WTC11 (cell line): Measurements from ENCODE around the gene TM9SF4. TPM values are rescaled to one million over a fixed set of nuclear protein-coding genes. Genes with fewer than 3 reads are reported as not detected.

Source experiments
- ATAC-seq: fragments of 200-7000 bp; cut with Tn5 transposase; 2 replicates; pipeline ENCODE4 v1.10.0; 2021; ENCODE audit warnings: mild to moderate bottlenecking, moderate library complexity
- CTCF ChIA-PET: fragments of 300-600 bp; sonication (Branson Sonifier 250); formaldehyde crosslinking; loops from one replicate; lab custom pipeline; 2021; ENCODE audit warnings: antibody characterized with exemption; lab: Charles Lee
- POLR2A ChIA-PET: fragments of 350-600 bp; sonication (Branson Sonifier 250); formaldehyde crosslinking; loops from one replicate; lab custom pipeline; 2021; ENCODE audit warnings: antibody characterized with exemption; lab: Charles Lee
- DNase-seq: peaks from one replicate; pipeline ENCODE4 v3.0.0; 2021; ENCODE audit warnings: low spot score
- H3K27ac Mint-ChIP-seq: 2 replicates; pipeline ENCODE4 v1.8.0; 2021; ENCODE audit warnings: mixed read lengths
- H3K27me3 Mint-ChIP-seq: 2 replicates; pipeline ENCODE4 v1.8.0; 2021; ENCODE audit warnings: low read depth, mild to moderate bottlenecking, moderate library complexity, mixed read lengths
- H3K36me3 Mint-ChIP-seq: 2 replicates; pipeline ENCODE4 v1.8.0; 2021; ENCODE audit warnings: mixed read lengths
- H3K4me1 Mint-ChIP-seq: 2 replicates; pipeline ENCODE4 v1.8.0; 2022; ENCODE audit warnings: mixed read lengths
- H3K4me3 Mint-ChIP-seq: 2 replicates; pipeline ENCODE4 v1.8.0; 2021; ENCODE audit warnings: mild to moderate bottlenecking, moderate library complexity, mixed read lengths
- H3K9me3 Mint-ChIP-seq: 2 replicates; pipeline ENCODE4 v1.8.0; 2021; ENCODE audit warnings: mixed read lengths
- ATF1 ChIP-seq: sonication (generic); formaldehyde crosslinking; IDR thresholded peaks from 2 replicates; pipeline ENCODE4 v1.8.1; 2023; ENCODE audit warnings: mild to moderate bottlenecking, moderate library complexity, missing genetic modification reagents
- ATF2 ChIP-seq: sonication (generic); formaldehyde crosslinking; IDR thresholded peaks from 2 replicates; pipeline ENCODE4 v1.8.1; 2022; ENCODE audit warnings: low read depth, missing genetic modification reagents, borderline replicate concordance
- ATF6 ChIP-seq: sonication (generic); formaldehyde crosslinking; IDR thresholded peaks from 2 replicates; pipeline ENCODE4 v1.8.1; 2023; ENCODE audit warnings: mild to moderate bottlenecking, missing genetic modification reagents
- CDX4 ChIP-seq: fragments of 250-450 bp; sonication (Bioruptor Pico); IDR thresholded peaks from 2 replicates; pipeline ENCODE4 v1.9.0; 2021; ENCODE audit warnings: moderate library complexity, mild to moderate bottlenecking, inconsistent platforms, borderline replicate concordance
- CREB1 ChIP-seq: sonication (generic); formaldehyde crosslinking; IDR thresholded peaks from 2 replicates; pipeline ENCODE4 v1.8.0; 2023; ENCODE audit warnings: mild to moderate bottlenecking, missing genetic modification reagents
- CREM ChIP-seq: sonication (generic); formaldehyde crosslinking; IDR thresholded peaks from 2 replicates; pipeline ENCODE4 v1.8.1; 2022; ENCODE audit warnings: mild to moderate bottlenecking, missing genetic modification reagents, moderate library complexity
- E2F5 ChIP-seq: sonication (generic); formaldehyde crosslinking; IDR thresholded peaks from 2 replicates; pipeline ENCODE4 v1.8.1; 2022; ENCODE audit warnings: mild to moderate bottlenecking, moderate library complexity, missing genetic modification reagents
- ETV6 ChIP-seq: sonication (generic); formaldehyde crosslinking; IDR thresholded peaks from 2 replicates; pipeline ENCODE4 v1.8.1; 2022; ENCODE audit warnings: mild to moderate bottlenecking, missing genetic modification reagents
- FOXP1 ChIP-seq: sonication (generic); formaldehyde crosslinking; IDR thresholded peaks from 2 replicates; pipeline ENCODE4 v1.8.0; 2022; ENCODE audit warnings: missing genetic modification reagents, mild to moderate bottlenecking, moderate library complexity, borderline replicate concordance
- GTF2I ChIP-seq: fragments of 250-450 bp; sonication (Bioruptor Pico); conservative IDR thresholded peaks from 2 replicates; pipeline ENCODE4 v1.4.0; 2021; ENCODE audit warnings: mild to moderate bottlenecking
- IRF2 ChIP-seq: sonication (generic); formaldehyde crosslinking; IDR thresholded peaks from 2 replicates; pipeline ENCODE4 v1.8.0; 2022; ENCODE audit warnings: low read depth, missing genetic modification reagents, borderline replicate concordance
- KAT7 ChIP-seq: sonication (generic); formaldehyde crosslinking; IDR thresholded peaks from 2 replicates; pipeline ENCODE4 v1.8.1; 2023; ENCODE audit warnings: missing genetic modification reagents, mild to moderate bottlenecking, borderline replicate concordance
- MLX ChIP-seq: sonication (generic); formaldehyde crosslinking; IDR thresholded peaks from 2 replicates; pipeline ENCODE4 v1.8.1; 2023; ENCODE audit warnings: mild to moderate bottlenecking, missing genetic modification reagents, moderate library complexity
- NR3C1 ChIP-seq: sonication (generic); formaldehyde crosslinking; conservative IDR thresholded peaks from 2 replicates; pipeline ENCODE4 v1.8.1; 2023; ENCODE audit warnings: low read depth, mild to moderate bottlenecking, missing genetic modification reagents
- PREB ChIP-seq: sonication (generic); formaldehyde crosslinking; IDR thresholded peaks from 2 replicates; pipeline ENCODE4 v1.8.1; 2022; ENCODE audit warnings: mild to moderate bottlenecking, missing genetic modification reagents, moderate library complexity, borderline replicate concordance
- TEAD1 ChIP-seq: sonication (generic); formaldehyde crosslinking; IDR thresholded peaks from 2 replicates; pipeline ENCODE4 v1.8.0; 2022; ENCODE audit warnings: mild to moderate bottlenecking, missing genetic modification reagents
- USF2 ChIP-seq: sonication (generic); formaldehyde crosslinking; IDR thresholded peaks from 2 replicates; pipeline ENCODE4 v1.8.1; 2023; ENCODE audit warnings: mild to moderate bottlenecking, missing genetic modification reagents, moderate library complexity
- ZBTB21 ChIP-seq: sonication (generic); formaldehyde crosslinking; IDR thresholded peaks from 2 replicates; pipeline ENCODE4 v1.8.1; 2023; ENCODE audit warnings: mild to moderate bottlenecking, missing genetic modification reagents, borderline replicate concordance
- ZNF232 ChIP-seq: sonication (generic); formaldehyde crosslinking; IDR thresholded peaks from 2 replicates; pipeline ENCODE4 v1.8.0; 2022; ENCODE audit warnings: mild to moderate bottlenecking, missing genetic modification reagents
- ZNF317 ChIP-seq: sonication (generic); formaldehyde crosslinking; IDR thresholded peaks from 2 replicates; pipeline ENCODE4 v1.8.1; 2023; ENCODE audit warnings: low read depth, mild to moderate bottlenecking, moderate library complexity, missing genetic modification reagents, borderline replicate concordance
- ZNF416 ChIP-seq: fragments of 250-450 bp; sonication (Bioruptor Pico); IDR thresholded peaks from 2 replicates; pipeline ENCODE4 v1.9.0; 2021; ENCODE audit warnings: mild to moderate bottlenecking, inconsistent platforms
- ZNF423 ChIP-seq: fragments of 250-450 bp; sonication (Bioruptor Pico); IDR thresholded peaks from 2 replicates; pipeline ENCODE4 v2.1.2; 2022; ENCODE audit warnings: mild to moderate bottlenecking, moderate library complexity
- ZNF671 ChIP-seq: fragments of 250-450 bp; sonication (Bioruptor Pico); IDR thresholded peaks from 2 replicates; pipeline ENCODE4 v1.8.0; 2021; ENCODE audit warnings: mild to moderate bottlenecking
- ZSCAN18 ChIP-seq: fragments of 250-450 bp; sonication (Bioruptor Pico); IDR thresholded peaks from 2 replicates; pipeline ENCODE4 v2.1.2; 2022; ENCODE audit warnings: mild to moderate bottlenecking, moderate library complexity
- total RNA-seq: library from RNA; stranded (reverse); gene quantifications from 3 replicates; pipeline ENCODE4 v1.2.3, GENCODE V29; 2021

The TM9SF4 gene
- total RNA-seq, 1 experiment from 2014 or later, result 44.8 TPM

- no peak for TF ChIP-seq PREB (CRISPR knock-in tag)
- TF ChIP-seq IRF2 (CRISPR knock-in tag), result no peak
- TF ChIP-seq ATF1 (CRISPR knock-in tag), result no peak
- no peak for TF ChIP-seq ATF6 (CRISPR knock-in tag)
- no peak for TF ChIP-seq ZNF423 (CRISPR knock-in tag)
- no peak for TF ChIP-seq TEAD1 (CRISPR knock-in tag)
- no peak for TF ChIP-seq MLX
- TF ChIP-seq NR3C1, result no peak
- no peak for TF ChIP-seq ZNF416 (CRISPR knock-in tag)
These were observed 48.1 kb downstream of the TM9SF4 start (continued) for GRCh38 chr20:32157611-32158010.

GRCh38 chr20:32158351-32158750, 48.8 kb downstream of the TM9SF4 start:
- no peaks in the 10 kb centered on the region for H3K27me3 Mint-ChIP-seq
- H3K27ac Mint-ChIP-seq, result no peak overlapping the region
- ChIA-PET POLR2A (no interaction called here), CTCF (no interaction called here)
- no peaks in the 10 kb centered on the region for H3K9me3 Mint-ChIP-seq
- no peaks in the 10 kb centered on the region for H3K4me1 Mint-ChIP-seq
- peaks cover 52% of the 10 kb centered on the region for H3K36me3 Mint-ChIP-seq
- H3K4me3 Mint-ChIP-seq, result no peak overlapping the region
- TF ChIP-seq ZBTB21 (no peak), E2F5 (CRISPR knock-in tag) (no peak), GTF2I (no peak), ETV6 (no peak), ZNF317 (CRISPR knock-in tag) (no peak), USF2 (CRISPR knock-in tag) (no peak), KAT7 (CRISPR knock-in tag) (no peak), ZNF416 (CRISPR knock-in tag) (no peak), ATF2 (CRISPR knock-in tag) (no peak), CREM (no peak), CDX4 (no peak), ZSCAN18 (CRISPR knock-in tag) (no peak), ZNF671 (CRISPR knock-in tag) (no peak), FOXP1 (CRISPR knock-in tag) (no peak), ZNF232 (CRISPR knock-in tag) (no peak), CREB1 (CRISPR knock-in tag) (no peak)
- ATAC-seq (no peak), DNase-seq (no peak)
